Calu3 (cell line): Measurements from ENCODE around the gene GOLGA6L7. TPM values are rescaled to one million over a fixed set of nuclear protein-coding genes. Genes with fewer than 3 reads are reported as not detected.
"Not testable (repeated sequence)": the region's sequence is repeated elsewhere in the genome, so short reads cannot be mapped to it uniquely, and the experiment has no call there.

Experiments
- BruUV-seq: library from RNA; stranded (reverse); fragments of 400-500 nt; replicated peaks from 2 replicates; lab custom pipeline; 2021; lab: Mats Ljungman, UMichigan
- CTCF ChIA-PET: fragments of 300-600 bp; sonication (Branson Sonifier 250); formaldehyde crosslinking; loops from one replicate; lab custom pipeline; 2022; ENCODE audit warnings: antibody characterized with exemption; lab: Charles Lee
- DNase-seq: peaks from one replicate; pipeline ENCODE4 v3.0.0; 2022
- H3K27ac Mint-ChIP-seq: one replicate; pipeline ENCODE4 v1.8.0; 2022; ENCODE audit warnings: mixed read lengths; ENCODE audit not compliant: unreplicated experiment
- H3K27me3 Mint-ChIP-seq: one replicate; pipeline ENCODE4 v1.8.0; 2022; ENCODE audit warnings: mixed read lengths; ENCODE audit not compliant: unreplicated experiment
- H3K36me3 Mint-ChIP-seq: one replicate; pipeline ENCODE4 v1.8.0; 2022; ENCODE audit warnings: mild to moderate bottlenecking, moderate library complexity, mixed read lengths; ENCODE audit not compliant: insufficient read depth, unreplicated experiment
- H3K4me1 Mint-ChIP-seq: one replicate; pipeline ENCODE4 v1.8.0; 2022; ENCODE audit warnings: mild to moderate bottlenecking, low read depth, mixed read lengths; ENCODE audit not compliant: unreplicated experiment
- H3K4me3 Mint-ChIP-seq: one replicate; pipeline ENCODE4 v1.8.0; 2022; ENCODE audit warnings: mild to moderate bottlenecking, low read depth, moderate library complexity, mixed read lengths; ENCODE audit not compliant: unreplicated experiment
- H3K9me3 Mint-ChIP-seq: one replicate; pipeline ENCODE4 v1.8.0; 2022; ENCODE audit warnings: low read depth, mixed read lengths; ENCODE audit not compliant: unreplicated experiment
- CTCF ChIP-seq: fragments of 200-600 bp; IDR thresholded peaks from one replicate; pipeline ENCODE4 v1.8.0; 2022; ENCODE audit warnings: antibody characterized with exemption; ENCODE audit not compliant: unreplicated experiment
- intact Hi-C: fragments of 100-400 bp; cut with micrococcal nuclease; formaldehyde crosslinking; loops from one replicate; pipeline ENCODE4 v1.10.0; 2022; ENCODE audit not compliant: unreplicated experiment
- total RNA-seq: library from RNA; stranded (reverse); gene quantifications from 2 replicates; pipeline ENCODE4 v1.2.3, GENCODE V29; 2022

Gene GOLGA6L7
- total RNA-seq, 1 experiment from 2014 or later = not detected

GRCh38 chr15:28871168-28871567 is 22.7 kb upstream of the GOLGA6L7 start:
- H3K4me1 Mint-ChIP-seq = no peaks in the 10 kb centered on the region
- CTCF ChIA-PET = no interaction called here
- no peak overlapping the region for H3K27ac Mint-ChIP-seq
- H3K9me3 Mint-ChIP-seq = no peaks in the 10 kb centered on the region
- H3K4me3 Mint-ChIP-seq = no peak overlapping the region
- no peaks in the 10 kb centered on the region for H3K27me3 Mint-ChIP-seq
- no peaks in the 10 kb centered on the region for H3K36me3 Mint-ChIP-seq
- TF ChIP-seq CTCF = no peak
- intact Hi-C loops = no loop called here
- DNase-seq = no peak
- BruUV-seq = no TSS peak

- Mint-ChIP-seq H3K4me1 (no peaks in the 10 kb centered on the region), H3K36me3 (no peaks in the 10 kb centered on the region), H3K27ac (no peak overlapping the region), H3K27me3 (no peaks in the 10 kb centered on the region), H3K9me3 (no peaks in the 10 kb centered on the region), H3K4me3 (no peak overlapping the region)
- no TSS peak for BruUV-seq
- TF ChIP-seq CTCF = no peak
- intact Hi-C loops = no loop called here
- DNase-seq = no peak
- CTCF ChIA-PET = no interaction called here
Observed at GRCh38 chr15:28868744-28869345, 20.4 kb upstream of the GOLGA6L7 start.

GRCh38 chr15:28861589-28862293 is 13.3 kb upstream of the GOLGA6L7 start:
- DNase-seq, H3K4me1 Mint-ChIP-seq, H3K36me3 Mint-ChIP-seq, CTCF ChIA-PET, H3K4me3 Mint-ChIP-seq, H3K9me3 Mint-ChIP-seq, BruUV-seq, H3K27ac Mint-ChIP-seq, H3K27me3 Mint-ChIP-seq, intact Hi-C loops: not testable (repeated sequence)

- CTCF ChIA-PET = no interaction called here
- intact Hi-C loops = no loop called here
Observed at GRCh38 chr15:28861031-28861534, 12.6 kb upstream of the GOLGA6L7 start.

GRCh38 chr15:28854578-28854977 is 6.1 kb upstream of the GOLGA6L7 start:
- H3K27ac Mint-ChIP-seq, H3K4me1 Mint-ChIP-seq, H3K9me3 Mint-ChIP-seq, CTCF ChIA-PET, BruUV-seq, H3K4me3 Mint-ChIP-seq, H3K27me3 Mint-ChIP-seq, DNase-seq, H3K36me3 Mint-ChIP-seq, intact Hi-C loops: not testable (repeated sequence)

More at GRCh38 chr15:28861031-28861534, 12.6 kb upstream of the GOLGA6L7 start:
- no peaks in the 10 kb centered on the region for H3K36me3 Mint-ChIP-seq
- no peak for TF ChIP-seq CTCF
- H3K9me3 Mint-ChIP-seq = no peaks in the 10 kb centered on the region
- no peak overlapping the region for H3K4me3 Mint-ChIP-seq
- H3K4me1 Mint-ChIP-seq = no peaks in the 10 kb centered on the region
- no TSS peak for BruUV-seq
- H3K27me3 Mint-ChIP-seq = no peaks in the 10 kb centered on the region
- no peak overlapping the region for H3K27ac Mint-ChIP-seq
- DNase-seq = no peak

GRCh38 chr15:28853654-28854053 is 5.2 kb upstream of the GOLGA6L7 start:
- H3K27me3 Mint-ChIP-seq, H3K4me3 Mint-ChIP-seq, DNase-seq, H3K27ac Mint-ChIP-seq, BruUV-seq, H3K4me1 Mint-ChIP-seq, CTCF ChIA-PET, H3K36me3 Mint-ChIP-seq, intact Hi-C loops, H3K9me3 Mint-ChIP-seq: not testable (repeated sequence)

- H3K27ac Mint-ChIP-seq, H3K4me3 Mint-ChIP-seq: not testable (repeated sequence)
Observed at GRCh38 chr15:28849766-28850165, 1.3 kb upstream of the GOLGA6L7 start.

More at GRCh38 chr15:28849766-28850165, 1.3 kb upstream of the GOLGA6L7 start:
- H3K36me3 Mint-ChIP-seq, CTCF ChIA-PET, BruUV-seq, H3K4me1 Mint-ChIP-seq, intact Hi-C loops, H3K27me3 Mint-ChIP-seq, H3K9me3 Mint-ChIP-seq, DNase-seq: not testable (repeated sequence)
